Stimulated activated CD4-positive, alpha-beta T cell treated with anti-CD3 and anti-CD28 coated beads, TNF-alpha, amount 100 ng/mL, for 1 hour (primary cell): Measurements from ENCODE around the gene SOHLH1.

ENCODE experiments used
- DNase-seq, 3 donors: peaks; one replicate each; pipeline ENCODE4 v3.0.0-alpha.2; 2020; ENCODE audit warnings: low read depth in 3 of 3, low spot score in 1 of 3

SOHLH1 gene

GRCh38 chr9:135704483-135704882 lies 5.2 kb upstream of the SOHLH1 start:
- no peak for DNase-seq

- no peak for DNase-seq
These were observed 4.4 kb upstream of the SOHLH1 start for GRCh38 chr9:135703726-135704125.

GRCh38 chr9:135701959-135702721 lies 2.9 kb upstream of the SOHLH1 start, which contains the start of gene KCNT1:
KCNT1 (plus strand) TSS chr9:135702185; CDS start chr9:135702259, 74 bp downstream.
- DNase-seq = peak in 1 of 3 donors; percentile 63

GRCh38 chr9:135701067-135701958 lies 2.0 kb upstream of the SOHLH1 start:
- no peak for DNase-seq

- DNase-seq = no peak
These were observed 1.2 kb upstream of the SOHLH1 start for GRCh38 chr9:135700525-135700924.

GRCh38 chr9:135698767-135699166 lies 514 bp downstream of the SOHLH1 start:
- no peak for DNase-seq

GRCh38 chr9:135698236-135698635 lies 1.0 kb downstream of the SOHLH1 start:
- DNase-seq = no peak

GRCh38 chr9:135697226-135697625 lies 2.1 kb downstream of the SOHLH1 start:
- no peak for DNase-seq

GRCh38 chr9:135696446-135696845 lies 2.8 kb downstream of the SOHLH1 start:
- DNase-seq = no peak

GRCh38 chr9:135695642-135696041 lies 3.6 kb downstream of the SOHLH1 start:
- no peak for DNase-seq

- no peak for DNase-seq
These were observed 4.2 kb downstream of the SOHLH1 start for GRCh38 chr9:135695036-135695435.

- no peak for DNase-seq
These were observed 4.9 kb downstream of the SOHLH1 start for GRCh38 chr9:135694414-135694813.

GRCh38 chr9:135693771-135694170 lies 5.5 kb downstream of the SOHLH1 start:
- no peak for DNase-seq

- no peak for DNase-seq
These were observed 6.0 kb downstream of the SOHLH1 start for GRCh38 chr9:135693265-135693664.

- DNase-seq = no peak
These were observed 6.9 kb downstream of the SOHLH1 start for GRCh38 chr9:135692410-135692809.

- DNase-seq = no peak
These were observed 8.3 kb downstream of the SOHLH1 start for GRCh38 chr9:135690836-135691570.

GRCh38 chr9:135689011-135689410 lies 10.3 kb downstream of the SOHLH1 start:
- no peak for DNase-seq

GRCh38 chr9:135687216-135687615 lies 12.1 kb downstream of the SOHLH1 start:
- no peak for DNase-seq

- DNase-seq = no peak
These were observed 14.6 kb downstream of the SOHLH1 start for GRCh38 chr9:135684691-135685090.

- no peak for DNase-seq
These were observed 15.8 kb downstream of the SOHLH1 start for GRCh38 chr9:135683401-135684034.

GRCh38 chr9:135681161-135681560 lies 18.1 kb downstream of the SOHLH1 start:
- no peak for DNase-seq
